CD4-positive, alpha-beta T cell treated with Interleukin-4 for 1 hour (primary cell): ENCODE data around the gene ELMO2.
A peak's percentile ranks its signal among the peaks of the same experiment; 100 is the strongest.

Source experiments
- DNase-seq, 2 donors: peaks; one replicate each; pipeline ENCODE4 v3.0.0-alpha.2; 2020 to 2022

The ELMO2 gene, protein sequence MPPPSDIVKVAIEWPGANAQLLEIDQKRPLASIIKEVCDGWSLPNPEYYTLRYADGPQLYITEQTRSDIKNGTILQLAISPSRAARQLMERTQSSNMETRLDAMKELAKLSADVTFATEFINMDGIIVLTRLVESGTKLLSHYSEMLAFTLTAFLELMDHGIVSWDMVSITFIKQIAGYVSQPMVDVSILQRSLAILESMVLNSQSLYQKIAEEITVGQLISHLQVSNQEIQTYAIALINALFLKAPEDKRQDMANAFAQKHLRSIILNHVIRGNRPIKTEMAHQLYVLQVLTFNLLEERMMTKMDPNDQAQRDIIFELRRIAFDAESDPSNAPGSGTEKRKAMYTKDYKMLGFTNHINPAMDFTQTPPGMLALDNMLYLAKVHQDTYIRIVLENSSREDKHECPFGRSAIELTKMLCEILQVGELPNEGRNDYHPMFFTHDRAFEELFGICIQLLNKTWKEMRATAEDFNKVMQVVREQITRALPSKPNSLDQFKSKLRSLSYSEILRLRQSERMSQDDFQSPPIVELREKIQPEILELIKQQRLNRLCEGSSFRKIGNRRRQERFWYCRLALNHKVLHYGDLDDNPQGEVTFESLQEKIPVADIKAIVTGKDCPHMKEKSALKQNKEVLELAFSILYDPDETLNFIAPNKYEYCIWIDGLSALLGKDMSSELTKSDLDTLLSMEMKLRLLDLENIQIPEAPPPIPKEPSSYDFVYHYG

GRCh38 chr20:46406200-46406985 lies at the start of gene ELMO2:
TSS of gene ELMO2 (minus strand) at chr20:46406615. CDS start at chr20:46394482, 12,133 bp downstream.
- DNase-seq = peak; percentile 95 to 97

DNA sequence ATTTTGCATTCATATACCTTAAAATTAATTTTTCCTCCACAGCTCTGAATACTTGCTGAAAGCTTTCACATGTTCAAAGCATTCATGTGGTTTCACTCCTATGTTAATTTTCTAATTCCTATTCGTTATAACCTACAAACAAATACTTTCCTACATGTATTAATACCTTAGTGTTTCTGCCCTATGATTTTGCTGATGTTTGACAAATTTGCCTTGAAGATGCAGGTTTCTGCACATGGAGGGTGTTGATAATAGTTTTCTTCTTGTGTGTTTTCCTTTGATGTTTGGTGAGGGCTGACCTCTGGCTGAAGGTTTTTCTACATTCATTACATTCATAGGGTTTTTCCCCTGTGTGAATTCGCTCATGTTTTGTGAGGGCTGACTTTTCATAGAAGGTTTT lies 49.3 kb upstream of the ELMO2 start:
- DNase-seq = no peak

GRCh38 chr20:46446851-46447250 lies 40.4 kb upstream of the ELMO2 start:
- no peak for DNase-seq

- no peak for DNase-seq
Observed at GRCh38 chr20:46439837-46440236, 33.4 kb upstream of the ELMO2 start.

DNA sequence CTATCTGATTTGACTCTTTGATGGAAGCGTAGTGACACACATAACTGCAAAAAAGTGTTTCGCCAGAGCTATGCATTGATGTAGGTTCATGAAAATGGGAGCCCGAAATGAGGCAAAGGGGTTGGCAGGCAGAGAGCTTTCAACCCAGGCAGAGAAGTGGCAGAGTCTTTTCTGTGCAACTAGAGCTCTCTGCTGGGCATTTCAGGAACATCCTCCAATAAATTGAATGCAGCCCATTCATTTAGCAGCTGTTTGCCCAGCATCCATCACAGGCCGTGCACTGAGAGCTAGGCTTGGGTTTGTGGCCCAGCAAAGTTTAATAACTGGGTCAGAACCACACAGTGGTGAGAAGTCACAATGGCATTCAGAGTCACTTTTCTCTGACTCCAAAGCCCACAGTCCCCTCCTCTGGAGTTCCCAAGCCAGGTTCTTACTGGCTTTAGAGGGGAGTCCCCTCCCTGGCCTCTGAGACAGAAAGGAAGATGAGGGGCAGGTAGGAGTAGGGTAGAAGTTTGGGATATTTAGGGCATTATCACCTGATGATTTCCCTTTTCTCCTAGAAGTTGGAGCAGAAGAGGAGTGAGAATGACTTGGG lies 31.8 kb upstream of the ELMO2 start:
- peak in 1 of 2 donors; percentile 32 for DNase-seq

DNA sequence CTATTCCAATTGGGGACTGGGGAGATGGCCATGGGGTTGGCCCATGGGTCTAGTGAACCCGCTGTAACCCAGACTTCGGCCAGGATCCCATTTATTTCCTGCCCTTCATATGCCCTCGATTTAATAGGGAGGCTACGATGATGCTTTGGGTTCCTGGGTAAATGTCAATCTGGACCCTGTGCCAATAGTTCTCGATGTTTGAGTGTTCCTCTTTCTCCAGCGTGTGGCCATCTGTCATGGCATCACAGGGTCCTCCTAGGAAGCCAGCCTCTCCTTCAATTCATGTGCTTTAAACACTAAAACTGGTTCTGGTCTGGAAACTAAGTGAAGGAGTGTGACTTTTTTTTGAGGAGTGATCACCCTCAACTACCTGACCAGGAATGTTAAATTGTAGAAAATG lies 28.7 kb upstream of the ELMO2 start:
- no peak for DNase-seq

DNA sequence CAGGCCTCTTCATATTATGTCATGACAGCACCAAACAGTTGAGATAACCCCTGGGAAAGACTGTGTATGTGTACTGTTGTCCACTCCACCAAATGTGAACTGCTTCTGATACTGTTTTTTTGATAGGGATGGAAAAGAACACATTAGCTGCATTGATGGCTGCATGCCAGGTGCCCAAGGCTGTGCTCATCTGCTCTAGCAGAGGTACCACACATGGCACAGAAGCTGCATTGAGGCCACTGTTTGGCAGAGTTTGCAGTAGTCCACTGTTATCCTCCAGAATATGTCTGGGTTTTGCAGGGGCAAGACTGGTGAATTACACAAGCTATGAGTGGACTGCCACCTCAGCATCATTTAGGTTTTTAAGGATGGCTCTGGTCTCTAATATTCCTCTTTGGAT lies 28.2 kb upstream of the ELMO2 start:
- no peak for DNase-seq

DNA sequence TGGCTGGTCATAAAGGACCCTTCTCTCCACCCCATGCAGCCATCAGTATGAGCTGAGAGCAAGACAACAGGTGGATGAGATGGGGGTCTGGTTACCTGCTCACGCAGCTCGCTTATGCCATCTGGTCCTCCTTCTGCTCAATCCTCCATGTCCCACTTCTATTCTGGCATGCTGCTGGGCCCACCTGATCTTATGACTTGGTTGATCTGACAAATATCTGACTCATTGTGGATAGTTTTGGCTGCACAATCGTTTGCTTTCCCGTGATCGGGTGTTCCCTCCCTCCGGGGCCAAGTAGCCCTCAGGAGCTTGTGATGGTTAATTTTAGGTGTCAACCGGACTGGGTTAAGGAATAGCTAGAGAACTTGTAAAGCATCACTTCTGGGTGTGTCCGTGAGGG lies 26.6 kb upstream of the ELMO2 start:
- DNase-seq = no peak

GRCh38 chr20:46430921-46431712 lies 24.7 kb upstream of the ELMO2 start:
- DNase-seq = no peak

DNA sequence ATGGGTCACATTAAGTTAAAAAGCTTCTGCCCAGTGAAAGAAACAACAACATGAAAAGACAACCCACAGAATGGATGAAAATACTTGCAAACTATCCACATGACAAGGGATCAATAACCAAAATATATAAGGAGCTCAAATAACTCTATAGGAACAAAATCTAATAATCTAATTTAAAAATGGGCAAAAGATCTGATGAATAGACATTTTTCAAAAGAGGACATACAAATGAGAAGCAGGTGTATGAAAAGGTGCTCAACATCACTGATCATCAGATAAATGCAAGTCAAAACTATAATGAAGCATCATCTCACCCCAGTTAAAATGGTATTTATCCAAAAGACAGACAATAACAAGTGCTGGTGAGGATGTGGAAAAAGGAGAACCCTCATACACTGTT lies 21.0 kb upstream of the ELMO2 start:
- DNase-seq = no peak

- DNase-seq = no peak
Observed at GRCh38 chr20:46423882-46424482, 17.6 kb upstream of the ELMO2 start.

- DNase-seq = no peak
Observed at GRCh38 chr20:46423342-46423741, 16.9 kb upstream of the ELMO2 start.

DNA sequence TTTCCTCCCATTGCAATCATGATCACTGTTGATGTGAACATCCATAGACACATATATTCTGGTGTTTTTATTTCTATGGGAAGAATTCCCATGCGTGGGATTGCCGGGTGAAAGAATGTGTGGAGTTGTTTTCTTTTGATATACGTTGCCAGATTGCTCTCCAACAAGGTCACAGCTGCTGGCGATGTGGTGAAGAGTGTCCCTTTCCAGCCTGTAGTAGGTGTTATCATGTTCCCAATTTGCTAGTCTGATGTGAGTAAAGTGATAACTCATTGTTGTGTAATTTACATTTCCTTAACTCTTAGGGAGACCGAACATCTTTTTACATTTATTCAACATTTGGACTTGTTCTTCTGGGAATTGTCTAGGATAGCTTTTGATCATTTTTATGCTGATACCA lies 14.5 kb upstream of the ELMO2 start:
- DNase-seq = no peak

DNA sequence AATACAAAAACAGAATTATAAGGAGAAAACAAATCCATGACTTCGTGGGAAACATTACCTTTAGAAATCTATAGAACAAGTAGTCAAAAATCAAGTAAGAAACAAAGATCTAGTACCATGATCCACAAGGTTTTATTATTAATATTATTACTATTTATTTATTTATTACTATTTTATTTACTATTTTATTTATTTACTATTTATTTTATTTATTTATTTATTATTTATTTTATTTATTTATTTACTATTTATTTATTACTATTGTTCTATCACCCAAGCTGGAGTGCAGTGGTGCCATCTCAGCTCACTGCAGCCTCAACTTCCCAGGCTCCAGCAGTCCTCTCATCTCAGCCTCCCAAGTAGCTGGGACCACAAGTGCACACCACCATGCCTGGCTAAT lies 13.5 kb upstream of the ELMO2 start:
- DNase-seq = no peak

DNA sequence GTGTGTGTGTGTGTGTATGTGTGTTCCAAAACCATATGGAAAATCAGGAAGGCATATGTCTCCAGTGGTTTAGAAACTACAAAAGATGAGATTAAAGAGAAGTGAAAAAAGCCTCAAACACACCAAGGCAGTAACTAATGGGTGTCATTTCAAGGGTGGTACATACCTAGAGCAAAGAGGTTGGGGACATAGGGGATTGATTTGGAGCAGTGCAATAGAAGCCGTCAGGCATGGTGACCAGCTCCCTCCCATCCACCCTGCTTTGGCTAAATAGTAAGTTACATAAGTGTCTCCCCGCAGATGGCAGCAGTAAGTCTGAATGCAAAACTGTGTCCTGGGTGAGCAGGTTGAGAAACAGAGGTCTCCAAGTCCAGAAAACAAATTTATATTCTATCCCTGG lies 10.4 kb upstream of the ELMO2 start:
- no peak for DNase-seq

DNA sequence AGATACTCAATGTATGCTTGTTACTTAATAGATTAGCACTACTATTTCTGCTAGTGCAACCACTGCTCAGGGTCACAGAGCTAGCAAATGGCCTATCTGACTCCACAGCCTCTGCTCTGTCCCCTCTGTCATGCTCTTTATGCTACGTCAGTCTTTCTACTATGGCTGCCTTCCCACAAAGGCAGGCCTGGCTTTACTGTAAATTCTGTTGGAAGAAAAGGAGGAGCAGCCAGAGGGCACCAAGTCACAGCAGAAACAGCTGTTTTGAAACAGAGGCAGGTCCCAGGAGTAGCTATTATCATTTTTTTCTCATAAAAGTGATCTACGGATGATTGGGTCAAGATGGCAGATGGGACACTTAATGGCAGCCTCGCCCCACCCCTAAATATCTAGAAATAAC lies 10.0 kb upstream of the ELMO2 start:
- no peak for DNase-seq

GRCh38 chr20:46415773-46416172 lies 9.4 kb upstream of the ELMO2 start:
- DNase-seq = no peak

DNA sequence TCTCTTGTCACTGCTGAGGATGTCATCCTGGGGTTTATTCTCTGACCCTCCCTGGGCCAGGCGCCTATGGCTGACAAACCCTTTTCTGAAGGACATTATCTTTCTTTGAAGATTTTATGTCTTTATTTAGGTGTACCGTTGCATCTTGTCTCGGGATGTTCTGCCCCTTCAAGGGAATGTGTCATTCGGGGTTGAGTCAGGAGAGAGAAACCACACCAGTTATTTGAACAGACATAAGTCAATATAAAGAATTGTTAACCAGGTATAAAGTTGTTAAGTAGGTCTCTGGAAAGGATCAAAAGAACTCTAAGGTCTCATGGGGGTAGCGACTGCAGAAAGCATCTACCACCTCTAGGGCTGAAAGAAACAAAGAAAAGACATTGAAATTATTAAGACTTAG lies 8.2 kb upstream of the ELMO2 start:
- no peak for DNase-seq

GRCh38 chr20:46411637-46412036 lies 5.2 kb upstream of the ELMO2 start:
- DNase-seq = no peak

DNA sequence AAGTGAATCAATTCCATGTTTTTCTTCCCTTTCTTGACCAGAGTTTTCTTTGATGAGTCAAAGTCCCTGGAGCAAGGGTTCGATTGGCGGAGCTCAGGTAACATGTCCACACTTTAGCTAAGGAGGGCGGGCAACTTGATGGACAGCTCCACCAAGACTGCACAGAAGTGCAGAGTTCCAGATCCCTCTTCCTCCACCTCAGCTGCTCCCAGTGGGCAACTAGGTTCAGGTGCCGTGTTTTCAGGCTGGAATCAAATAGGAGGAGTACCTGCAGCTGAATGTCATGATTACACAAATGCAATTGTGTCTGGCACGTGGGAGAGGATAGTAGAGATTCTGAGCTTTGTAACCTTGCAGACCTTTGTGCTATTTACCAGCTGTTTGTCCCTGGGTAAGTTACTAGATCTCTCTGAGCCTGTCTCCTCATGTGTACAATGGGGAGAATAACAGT lies 1.9 kb upstream of the ELMO2 start:
- no peak for DNase-seq

- no peak for DNase-seq
Observed at GRCh38 chr20:46407671-46407996, 1.2 kb upstream of the ELMO2 start.
